GM23338 (cell line): ENCODE data around the gene TBC1D3B.
"Not testable (repeated sequence)": the region's sequence is repeated elsewhere in the genome, so short reads cannot be mapped to it uniquely, and the experiment has no call there.

Experiments
- CREB1 ChIP-seq: fragments of 250-450 bp; sonication (Bioruptor Pico); IDR thresholded peaks from 2 replicates; pipeline ENCODE4 v1.5.0; 2020; ENCODE audit warnings: low read depth, mild to moderate bottlenecking, moderate library complexity
- EZH2 ChIP-seq: fragments of 200-600 bp; sonication (generic); IDR thresholded peaks from one replicate; pipeline ENCODE4 v1.8.0; 2017; ENCODE audit warnings: antibody characterized with exemption, mild to moderate bottlenecking, low read depth; ENCODE audit not compliant: unreplicated experiment
- EZH2phosphoT487 ChIP-seq: fragments of 200-600 bp; sonication (generic); IDR thresholded peaks from one replicate; pipeline ENCODE4 v1.8.1; 2018; ENCODE audit warnings: antibody characterized with exemption; ENCODE audit not compliant: unreplicated experiment
- NANOG ChIP-seq: IDR thresholded peaks from 2 replicates; pipeline ENCODE4 v1.6.1; 2016; ENCODE audit warnings: antibody characterized with exemption, borderline replicate concordance
- POLR2AphosphoS5 ChIP-seq: IDR thresholded peaks from 2 replicates; pipeline ENCODE4 v1.6.1; 2016; ENCODE audit warnings: antibody characterized with exemption, low read depth
- ZNF331 ChIP-seq: fragments of 250-450 bp; sonication (Bioruptor Pico); IDR thresholded peaks from 2 replicates; pipeline ENCODE4 v1.5.0; 2020; ENCODE audit warnings: low read depth, mild to moderate bottlenecking, moderate library complexity
- TF ChIP-seq, protein P1 (sequence below), 2 experiments: fragments of 200-600 bp in 1 of 2; sonication (generic) in 1 of 2; conservative IDR thresholded peaks; 2 replicates each; pipeline versions ENCODE4 v1.5.1 to v1.6.1; 2016 to 2017; ENCODE audit warnings: antibody characterized with exemption in 2 of 2, low read depth in 2 of 2, mild to moderate bottlenecking in 2 of 2, moderate library complexity in 1 of 2
- TF ChIP-seq, protein P2 (sequence below): IDR thresholded peaks from one replicate; pipeline ENCODE4 v1.6.1; 2018; ENCODE audit warnings: antibody characterized with exemption; ENCODE audit not compliant: unreplicated experiment
- TF ChIP-seq, protein P3 (sequence below): fragments of 250-450 bp; sonication (Bioruptor Pico); IDR thresholded peaks from 2 replicates; pipeline ENCODE4 v1.5.0; 2020; ENCODE audit warnings: mild to moderate bottlenecking, moderate library complexity

DNA sequence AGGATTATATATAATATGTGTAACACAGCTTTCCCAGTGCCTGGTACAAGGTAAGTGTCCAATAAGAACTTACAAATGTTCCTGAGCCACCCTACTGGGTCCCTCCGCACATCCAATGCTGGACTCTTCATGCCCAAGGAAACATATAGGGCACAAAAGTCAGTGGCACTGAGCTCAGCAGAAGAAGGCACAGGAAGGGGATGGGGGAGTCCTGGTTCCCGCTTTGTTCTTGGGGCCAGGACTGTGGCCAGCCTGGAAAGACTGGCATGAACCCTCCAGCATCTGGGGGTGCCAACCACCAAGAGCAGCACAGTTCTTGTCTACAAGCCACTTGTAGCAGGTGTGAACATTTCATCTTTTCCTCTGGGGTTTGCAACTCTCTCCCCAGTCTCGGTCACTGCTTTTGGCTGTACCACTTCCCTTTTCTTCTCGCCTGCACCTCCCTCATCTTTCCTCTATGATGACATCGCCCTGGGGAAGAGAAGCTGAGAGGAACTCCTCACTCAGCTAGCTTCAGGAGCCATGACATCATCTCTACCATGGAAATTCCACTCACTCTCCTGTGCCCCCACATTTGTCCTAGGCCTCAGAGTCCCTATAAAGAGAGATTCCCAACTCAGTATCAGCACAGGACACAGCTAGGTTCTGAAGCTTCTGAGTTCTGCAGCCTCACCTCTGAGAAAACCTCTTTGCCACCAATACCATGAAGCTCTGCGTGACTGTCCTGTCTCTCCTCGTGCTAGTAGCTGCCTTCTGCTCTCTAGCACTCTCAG lies 34.2 kb upstream of the TBC1D3B start, which contains the start of gene CCL4L2:
- TF ChIP-seq ZNF331 (CRISPR knock-in tag); NANOG; EZH2; POLR2AphosphoS5; EZH2phosphoT487; CREB1 (CRISPR knock-in tag): not testable (repeated sequence)
- TF ChIP-seq, protein P1, sequence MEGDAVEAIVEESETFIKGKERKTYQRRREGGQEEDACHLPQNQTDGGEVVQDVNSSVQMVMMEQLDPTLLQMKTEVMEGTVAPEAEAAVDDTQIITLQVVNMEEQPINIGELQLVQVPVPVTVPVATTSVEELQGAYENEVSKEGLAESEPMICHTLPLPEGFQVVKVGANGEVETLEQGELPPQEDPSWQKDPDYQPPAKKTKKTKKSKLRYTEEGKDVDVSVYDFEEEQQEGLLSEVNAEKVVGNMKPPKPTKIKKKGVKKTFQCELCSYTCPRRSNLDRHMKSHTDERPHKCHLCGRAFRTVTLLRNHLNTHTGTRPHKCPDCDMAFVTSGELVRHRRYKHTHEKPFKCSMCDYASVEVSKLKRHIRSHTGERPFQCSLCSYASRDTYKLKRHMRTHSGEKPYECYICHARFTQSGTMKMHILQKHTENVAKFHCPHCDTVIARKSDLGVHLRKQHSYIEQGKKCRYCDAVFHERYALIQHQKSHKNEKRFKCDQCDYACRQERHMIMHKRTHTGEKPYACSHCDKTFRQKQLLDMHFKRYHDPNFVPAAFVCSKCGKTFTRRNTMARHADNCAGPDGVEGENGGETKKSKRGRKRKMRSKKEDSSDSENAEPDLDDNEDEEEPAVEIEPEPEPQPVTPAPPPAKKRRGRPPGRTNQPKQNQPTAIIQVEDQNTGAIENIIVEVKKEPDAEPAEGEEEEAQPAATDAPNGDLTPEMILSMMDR (conservative IDR thresholded peaks at IDR 0.05; ENCODE audit: low read depth in 2 of 2), result not testable (repeated sequence)
- TF ChIP-seq, protein P2, sequence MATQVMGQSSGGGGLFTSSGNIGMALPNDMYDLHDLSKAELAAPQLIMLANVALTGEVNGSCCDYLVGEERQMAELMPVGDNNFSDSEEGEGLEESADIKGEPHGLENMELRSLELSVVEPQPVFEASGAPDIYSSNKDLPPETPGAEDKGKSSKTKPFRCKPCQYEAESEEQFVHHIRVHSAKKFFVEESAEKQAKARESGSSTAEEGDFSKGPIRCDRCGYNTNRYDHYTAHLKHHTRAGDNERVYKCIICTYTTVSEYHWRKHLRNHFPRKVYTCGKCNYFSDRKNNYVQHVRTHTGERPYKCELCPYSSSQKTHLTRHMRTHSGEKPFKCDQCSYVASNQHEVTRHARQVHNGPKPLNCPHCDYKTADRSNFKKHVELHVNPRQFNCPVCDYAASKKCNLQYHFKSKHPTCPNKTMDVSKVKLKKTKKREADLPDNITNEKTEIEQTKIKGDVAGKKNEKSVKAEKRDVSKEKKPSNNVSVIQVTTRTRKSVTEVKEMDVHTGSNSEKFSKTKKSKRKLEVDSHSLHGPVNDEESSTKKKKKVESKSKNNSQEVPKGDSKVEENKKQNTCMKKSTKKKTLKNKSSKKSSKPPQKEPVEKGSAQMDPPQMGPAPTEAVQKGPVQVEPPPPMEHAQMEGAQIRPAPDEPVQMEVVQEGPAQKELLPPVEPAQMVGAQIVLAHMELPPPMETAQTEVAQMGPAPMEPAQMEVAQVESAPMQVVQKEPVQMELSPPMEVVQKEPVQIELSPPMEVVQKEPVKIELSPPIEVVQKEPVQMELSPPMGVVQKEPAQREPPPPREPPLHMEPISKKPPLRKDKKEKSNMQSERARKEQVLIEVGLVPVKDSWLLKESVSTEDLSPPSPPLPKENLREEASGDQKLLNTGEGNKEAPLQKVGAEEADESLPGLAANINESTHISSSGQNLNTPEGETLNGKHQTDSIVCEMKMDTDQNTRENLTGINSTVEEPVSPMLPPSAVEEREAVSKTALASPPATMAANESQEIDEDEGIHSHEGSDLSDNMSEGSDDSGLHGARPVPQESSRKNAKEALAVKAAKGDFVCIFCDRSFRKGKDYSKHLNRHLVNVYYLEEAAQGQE, result not testable (repeated sequence)
- TF ChIP-seq, protein P3, sequence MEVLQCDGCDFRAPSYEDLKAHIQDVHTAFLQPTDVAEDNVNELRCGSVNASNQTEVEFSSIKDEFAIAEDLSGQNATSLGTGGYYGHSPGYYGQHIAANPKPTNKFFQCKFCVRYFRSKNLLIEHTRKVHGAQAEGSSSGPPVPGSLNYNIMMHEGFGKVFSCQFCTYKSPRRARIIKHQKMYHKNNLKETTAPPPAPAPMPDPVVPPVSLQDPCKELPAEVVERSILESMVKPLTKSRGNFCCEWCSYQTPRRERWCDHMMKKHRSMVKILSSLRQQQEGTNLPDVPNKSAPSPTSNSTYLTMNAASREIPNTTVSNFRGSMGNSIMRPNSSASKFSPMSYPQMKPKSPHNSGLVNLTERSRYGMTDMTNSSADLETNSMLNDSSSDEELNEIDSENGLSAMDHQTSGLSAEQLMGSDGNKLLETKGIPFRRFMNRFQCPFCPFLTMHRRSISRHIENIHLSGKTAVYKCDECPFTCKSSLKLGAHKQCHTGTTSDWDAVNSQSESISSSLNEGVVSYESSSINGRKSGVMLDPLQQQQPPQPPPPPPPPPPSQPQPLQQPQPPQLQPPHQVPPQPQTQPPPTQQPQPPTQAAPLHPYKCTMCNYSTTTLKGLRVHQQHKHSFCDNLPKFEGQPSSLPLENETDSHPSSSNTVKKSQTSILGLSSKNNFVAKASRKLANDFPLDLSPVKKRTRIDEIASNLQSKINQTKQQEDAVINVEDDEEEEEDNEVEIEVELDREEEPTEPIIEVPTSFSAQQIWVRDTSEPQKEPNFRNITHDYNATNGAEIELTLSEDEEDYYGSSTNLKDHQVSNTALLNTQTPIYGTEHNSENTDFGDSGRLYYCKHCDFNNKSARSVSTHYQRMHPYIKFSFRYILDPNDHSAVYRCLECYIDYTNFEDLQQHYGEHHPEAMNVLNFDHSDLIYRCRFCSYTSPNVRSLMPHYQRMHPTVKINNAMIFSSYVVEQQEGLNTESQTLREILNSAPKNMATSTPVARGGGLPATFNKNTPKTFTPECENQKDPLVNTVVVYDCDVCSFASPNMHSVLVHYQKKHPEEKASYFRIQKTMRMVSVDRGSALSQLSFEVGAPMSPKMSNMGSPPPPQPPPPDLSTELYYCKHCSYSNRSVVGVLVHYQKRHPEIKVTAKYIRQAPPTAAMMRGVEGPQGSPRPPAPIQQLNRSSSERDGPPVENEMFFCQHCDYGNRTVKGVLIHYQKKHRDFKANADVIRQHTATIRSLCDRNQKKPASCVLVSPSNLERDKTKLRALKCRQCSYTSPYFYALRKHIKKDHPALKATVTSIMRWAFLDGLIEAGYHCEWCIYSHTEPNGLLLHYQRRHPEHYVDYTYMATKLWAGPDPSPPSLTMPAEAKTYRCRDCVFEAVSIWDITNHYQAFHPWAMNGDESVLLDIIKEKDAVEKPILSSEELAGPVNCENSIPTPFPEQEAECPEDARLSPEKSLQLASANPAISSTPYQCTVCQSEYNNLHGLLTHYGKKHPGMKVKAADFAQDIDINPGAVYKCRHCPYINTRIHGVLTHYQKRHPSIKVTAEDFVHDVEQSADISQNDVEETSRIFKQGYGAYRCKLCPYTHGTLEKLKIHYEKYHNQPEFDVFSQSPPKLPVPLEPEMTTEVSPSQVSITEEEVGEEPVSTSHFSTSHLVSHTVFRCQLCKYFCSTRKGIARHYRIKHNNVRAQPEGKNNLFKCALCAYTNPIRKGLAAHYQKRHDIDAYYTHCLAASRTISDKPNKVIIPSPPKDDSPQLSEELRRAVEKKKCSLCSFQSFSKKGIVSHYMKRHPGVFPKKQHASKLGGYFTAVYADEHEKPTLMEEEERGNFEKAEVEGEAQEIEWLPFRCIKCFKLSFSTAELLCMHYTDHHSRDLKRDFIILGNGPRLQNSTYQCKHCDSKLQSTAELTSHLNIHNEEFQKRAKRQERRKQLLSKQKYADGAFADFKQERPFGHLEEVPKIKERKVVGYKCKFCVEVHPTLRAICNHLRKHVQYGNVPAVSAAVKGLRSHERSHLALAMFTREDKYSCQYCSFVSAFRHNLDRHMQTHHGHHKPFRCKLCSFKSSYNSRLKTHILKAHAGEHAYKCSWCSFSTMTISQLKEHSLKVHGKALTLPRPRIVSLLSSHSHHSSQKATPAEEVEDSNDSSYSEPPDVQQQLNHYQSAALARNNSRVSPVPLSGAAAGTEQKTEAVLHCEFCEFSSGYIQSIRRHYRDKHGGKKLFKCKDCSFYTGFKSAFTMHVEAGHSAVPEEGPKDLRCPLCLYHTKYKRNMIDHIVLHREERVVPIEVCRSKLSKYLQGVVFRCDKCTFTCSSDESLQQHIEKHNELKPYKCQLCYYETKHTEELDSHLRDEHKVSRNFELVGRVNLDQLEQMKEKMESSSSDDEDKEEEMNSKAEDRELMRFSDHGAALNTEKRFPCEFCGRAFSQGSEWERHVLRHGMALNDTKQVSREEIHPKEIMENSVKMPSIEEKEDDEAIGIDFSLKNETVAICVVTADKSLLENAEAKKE (CRISPR knock-in tag), result not testable (repeated sequence)
